Ectodermal cell (in vitro differentiated cells): ENCODE data around the gene ANKS4B. TPM values are rescaled to one million over a fixed set of nuclear protein-coding genes. Genes with fewer than 3 reads are reported as not detected.

Experiments
- H3K27ac ChIP-seq: 2 replicates; pipeline ENCODE4 v1.7.0; 2013; ENCODE audit warnings: mild to moderate bottlenecking, low read depth, low read length; ENCODE audit not compliant: insufficient read depth, poor library complexity, severe bottlenecking
- H3K27me3 ChIP-seq: 2 replicates; pipeline ENCODE4 v1.7.0; 2013; ENCODE audit warnings: mild to moderate bottlenecking, low read length; ENCODE audit not compliant: insufficient read depth, control insufficient read depth, poor library complexity, severe bottlenecking
- H3K36me3 ChIP-seq: one replicate; pipeline ENCODE4 v1.7.0; 2013; ENCODE audit warnings: low read length; ENCODE audit not compliant: control insufficient read depth, insufficient read depth
- H3K4me1 ChIP-seq: one replicate; pipeline ENCODE4 v1.7.0; 2013; ENCODE audit warnings: low read length; ENCODE audit not compliant: control insufficient read depth, insufficient read depth
- H3K4me3 ChIP-seq: 2 replicates; pipeline ENCODE4 v1.7.0; 2013; ENCODE audit warnings: low read depth, low read length, control low read depth; ENCODE audit not compliant: insufficient read depth
- H3K9me3 ChIP-seq: 2 replicates; pipeline ENCODE4 v1.7.0; 2013; ENCODE audit warnings: mild to moderate bottlenecking, low read length, moderate library complexity; ENCODE audit not compliant: control insufficient read depth
- WGBS, 2 experiments: methylation state at CpG; one replicate each; pipeline ENCODE4 v1.1.7; 2013; ENCODE audit warnings: missing lambda C conversion rate in 2 of 2; 5-methylcytosine and 5-hydroxymethylcytosine counted together
- polyA plus RNA-seq, 4 experiments: library from polyadenylated mRNA; stranded (reverse); fragments of 50-300 nt; gene quantifications; one replicate each; pipeline ENCODE4 v1.2.3, GENCODE V29; 2013

The ANKS4B gene
- polyA plus RNA-seq (2013, experiment 1 of 4), result not detected
- not detected for polyA plus RNA-seq (2013, experiment 2 of 4)
- 0.05 TPM for polyA plus RNA-seq (2013, experiment 3 of 4)
- polyA plus RNA-seq (2013, experiment 4 of 4), result not detected

DNA sequence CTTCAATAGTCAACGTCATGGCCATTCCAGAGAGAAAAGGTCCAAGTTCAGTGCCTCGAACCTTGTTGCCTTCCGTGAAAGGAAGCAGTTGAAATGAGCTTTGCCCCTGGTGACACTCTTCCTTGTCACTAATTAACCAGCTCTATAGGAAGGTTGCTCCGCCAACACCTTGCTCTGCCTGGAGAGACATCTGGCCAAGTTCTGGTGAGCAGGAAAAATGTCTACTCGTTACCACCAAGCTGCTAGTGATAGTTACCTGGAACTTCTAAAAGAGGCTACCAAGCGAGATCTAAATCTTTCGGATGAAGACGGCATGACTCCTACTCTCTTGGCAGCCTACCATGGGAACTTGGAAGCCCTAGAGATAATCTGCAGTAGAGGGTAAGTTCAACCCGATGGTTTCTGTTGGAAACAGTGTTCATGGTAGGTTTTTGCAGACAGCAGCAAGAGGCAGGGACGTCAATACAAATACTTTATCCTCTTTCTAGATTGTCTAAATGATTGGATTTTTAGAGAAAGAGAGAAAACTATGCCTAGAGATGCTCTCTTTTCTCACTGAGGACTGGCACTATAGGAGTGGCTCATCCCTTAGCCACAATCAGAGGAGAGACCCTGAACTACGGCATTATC is at the start of gene ANKS4B:
ANKS4B (plus strand) TSS at position 179 of the 630 bp plus-strand sequence; CDS start at position 218, 39 bp downstream.
- no peaks in the 10 kb centered on the region for H3K4me1 ChIP-seq

DNA sequence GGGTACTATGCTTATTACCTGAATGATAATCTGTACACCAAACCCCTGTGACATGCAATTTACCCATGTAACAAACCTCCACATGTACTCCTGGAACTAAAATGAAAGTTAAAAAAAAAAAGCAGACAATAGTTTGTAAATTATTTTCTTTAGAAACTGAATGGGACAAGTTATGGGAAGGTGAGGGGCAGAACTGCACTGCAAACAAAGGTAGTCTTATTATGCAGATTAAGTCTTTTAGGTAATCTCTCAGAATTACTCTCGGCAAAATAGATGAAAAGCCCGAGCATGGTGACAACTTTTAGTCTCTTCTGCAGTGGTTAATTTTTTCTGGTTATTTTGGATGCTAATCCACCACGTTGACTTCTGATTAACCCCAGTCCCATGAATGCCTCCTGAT is 49.5 kb upstream of the ANKS4B start:
- WGBS, 2 experiments, result 92 to 94% methylated on average over 3 of the region's 3 CpGs
- H3K9me3 ChIP-seq, result no peaks in the 10 kb centered on the region
- no peak overlapping the region for H3K4me3 ChIP-seq
- peaks cover 20% of the 10 kb centered on the region for H3K36me3 ChIP-seq
- no peaks in the 10 kb centered on the region for H3K4me1 ChIP-seq
- peaks cover 3% of the 10 kb centered on the region for H3K27me3 ChIP-seq
- H3K27ac ChIP-seq, result no peak overlapping the region

More for the DNA sequence above, at the start of gene ANKS4B:
- WGBS, 2 experiments, result 93 to 95% methylated on average over 9 to 11 of the region's 11 CpGs
- Histone ChIP-seq H3K9me3 (no peaks in the 10 kb centered on the region), H3K4me3 (no peak within 1 kb of the TSS), H3K27ac (no peak within 1 kb of the TSS), H3K27me3 (no peaks in the 10 kb centered on the region), H3K36me3 (no peaks in the 10 kb centered on the region)

- no peak overlapping the region for H3K27ac ChIP-seq
- H3K4me3 ChIP-seq, result no peak overlapping the region
- peaks cover 13% of the 10 kb centered on the region for H3K36me3 ChIP-seq
- 91% methylated on average over 3 of the region's 3 CpGs for WGBS, 2 experiments
- H3K9me3 ChIP-seq, result no peaks in the 10 kb centered on the region
- no peaks in the 10 kb centered on the region for H3K4me1 ChIP-seq
- H3K27me3 ChIP-seq, result peaks cover 7% of the 10 kb centered on the region
Measured at GRCh38 chr16:21184834-21185233, 48.7 kb upstream of the ANKS4B start.

DNA sequence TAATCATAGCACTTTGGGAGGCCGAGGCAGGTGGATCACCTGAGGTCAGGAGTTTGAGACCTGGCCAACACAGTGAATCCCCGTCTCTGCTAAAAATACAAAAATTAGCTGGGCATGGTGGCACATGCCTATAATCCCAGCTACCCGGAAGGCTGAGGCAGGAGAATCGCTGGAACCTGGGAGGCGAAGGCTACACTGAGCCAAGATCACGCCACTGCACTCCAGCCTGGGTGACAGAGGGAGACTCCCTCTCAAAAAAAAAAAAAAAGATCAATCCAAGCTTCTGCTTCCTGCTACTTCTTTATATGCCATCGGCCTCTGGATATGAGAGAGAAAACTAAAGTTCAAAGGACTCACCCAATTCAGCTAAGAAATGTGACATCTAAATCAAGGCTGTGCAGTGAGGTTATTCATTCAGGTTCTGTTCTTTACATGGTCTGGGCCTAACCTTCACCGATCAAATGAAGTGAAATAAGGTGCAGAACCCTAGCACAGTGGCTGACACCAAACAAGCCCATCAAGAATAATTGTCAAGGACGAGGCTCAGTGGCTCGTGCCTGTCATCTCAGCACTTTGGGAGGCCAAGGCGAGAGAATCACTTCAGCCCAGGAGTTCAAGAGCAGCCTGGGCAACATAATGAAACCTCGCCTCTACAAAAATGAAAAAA is 47.7 kb upstream of the ANKS4B start:
- WGBS, 2 experiments, result 93 to 94% methylated on average over 12 of the region's 12 CpGs
- Histone ChIP-seq H3K4me3 (no peak overlapping the region), H3K4me1 (no peaks in the 10 kb centered on the region), H3K36me3 (peaks cover 9% of the 10 kb centered on the region), H3K27me3 (peaks cover 7% of the 10 kb centered on the region), H3K9me3 (no peaks in the 10 kb centered on the region), H3K27ac (no peak overlapping the region)

GRCh38 chr16:21186326-21186691 is 47.2 kb upstream of the ANKS4B start:
- peaks cover 4% of the 10 kb centered on the region for H3K36me3 ChIP-seq
- H3K9me3 ChIP-seq, result no peaks in the 10 kb centered on the region
- peaks cover 7% of the 10 kb centered on the region for H3K27me3 ChIP-seq
- 82 to 90% methylated on average over 4 of the region's 4 CpGs for WGBS, 2 experiments
- no peaks in the 10 kb centered on the region for H3K4me1 ChIP-seq
- H3K27ac ChIP-seq, result no peak overlapping the region
- H3K4me3 ChIP-seq, result no peak overlapping the region

DNA sequence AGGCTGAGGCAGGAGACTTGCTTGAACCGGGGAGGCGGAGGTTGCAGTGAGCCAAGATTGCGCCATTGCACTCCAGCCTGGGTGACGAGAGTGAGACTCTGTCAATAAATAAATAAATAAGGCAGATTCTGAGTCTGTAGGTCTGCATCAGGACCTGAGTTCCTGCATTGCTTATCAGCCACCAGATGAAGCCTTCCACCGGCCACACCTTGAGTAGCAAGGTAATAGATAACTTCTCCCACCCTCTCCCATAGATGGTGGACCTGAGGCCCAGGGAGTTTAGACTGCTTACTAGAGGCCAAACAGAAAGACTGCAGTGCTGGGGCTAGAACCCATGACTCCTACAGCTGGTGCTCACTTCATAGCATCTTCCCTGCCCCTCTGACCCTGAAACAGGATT is 44.2 kb upstream of the ANKS4B start:
- Histone ChIP-seq H3K36me3 (no peaks in the 10 kb centered on the region), H3K4me3 (no peak overlapping the region), H3K27ac (no peak overlapping the region), H3K4me1 (no peaks in the 10 kb centered on the region), H3K9me3 (no peaks in the 10 kb centered on the region), H3K27me3 (peaks cover 7% of the 10 kb centered on the region)
- 90 to 94% methylated on average over 5 of the region's 5 CpGs for WGBS, 2 experiments

- 89 to 91% methylated on average over 4 of the region's 4 CpGs for WGBS, 2 experiments
- H3K4me1 ChIP-seq, result no peaks in the 10 kb centered on the region
Measured at GRCh38 chr16:21190013-21190412, 43.5 kb upstream of the ANKS4B start.

DNA sequence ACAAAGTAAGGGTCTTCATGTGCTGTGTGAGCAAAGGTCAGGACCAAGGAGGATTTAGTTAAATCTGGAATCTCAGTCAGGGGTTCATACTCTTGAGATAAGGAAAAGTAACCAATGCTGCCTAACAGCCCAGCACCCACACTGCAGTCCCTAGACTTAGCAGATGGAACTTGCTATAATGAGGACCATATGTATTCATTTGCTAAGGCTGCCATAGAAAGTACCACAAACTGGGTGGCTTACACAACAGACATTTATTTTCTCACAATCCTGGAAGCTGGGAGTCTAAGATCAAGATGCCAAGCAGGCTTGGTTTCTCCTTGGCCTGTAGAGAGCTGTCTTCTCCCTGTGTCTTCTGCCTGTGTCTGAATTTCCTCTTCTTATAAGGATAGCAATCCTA is 42.9 kb upstream of the ANKS4B start:
- Histone ChIP-seq H3K4me1 (no peaks in the 10 kb centered on the region), H3K4me3 (no peak overlapping the region), H3K27ac (no peak overlapping the region), H3K36me3 (no peaks in the 10 kb centered on the region), H3K9me3 (no peaks in the 10 kb centered on the region), H3K27me3 (peaks cover 7% of the 10 kb centered on the region)

More at GRCh38 chr16:21190013-21190412, 43.5 kb upstream of the ANKS4B start:
- no peak overlapping the region for H3K4me3 ChIP-seq
- peaks cover 7% of the 10 kb centered on the region for H3K27me3 ChIP-seq
- no peaks in the 10 kb centered on the region for H3K36me3 ChIP-seq
- no peaks in the 10 kb centered on the region for H3K9me3 ChIP-seq
- no peak overlapping the region for H3K27ac ChIP-seq

- WGBS, 2 experiments, result 94% methylated on average over 1 of the region's 1 CpG
- no peak overlapping the region for H3K27ac ChIP-seq
- H3K27me3 ChIP-seq, result peaks cover 7% of the 10 kb centered on the region
Measured at GRCh38 chr16:21192991-21193390, 40.5 kb upstream of the ANKS4B start.

GRCh38 chr16:21194771-21195301 is 38.7 kb upstream of the ANKS4B start:
- WGBS, 2 experiments, result 80 to 87% methylated on average over 6 of the region's 6 CpGs
- H3K27ac ChIP-seq, result no peak overlapping the region
- H3K27me3 ChIP-seq, result no peaks in the 10 kb centered on the region
- no peak overlapping the region for H3K4me3 ChIP-seq
- no peaks in the 10 kb centered on the region for H3K36me3 ChIP-seq
- no peaks in the 10 kb centered on the region for H3K9me3 ChIP-seq
- no peaks in the 10 kb centered on the region for H3K4me1 ChIP-seq

More at GRCh38 chr16:21192991-21193390, 40.5 kb upstream of the ANKS4B start:
- no peaks in the 10 kb centered on the region for H3K9me3 ChIP-seq
- H3K36me3 ChIP-seq, result no peaks in the 10 kb centered on the region
- H3K4me1 ChIP-seq, result no peaks in the 10 kb centered on the region
- H3K4me3 ChIP-seq, result no peak overlapping the region
